ENCODE data around the gene CCSER1. TPM values are rescaled to one million over a fixed set of nuclear protein-coding genes. Genes with fewer than 3 reads are reported as not detected.

CCSER1 gene
- 8.4 TPM for total RNA-seq
- long read RNA-seq, partial matches to known transcripts: 0 of 4 reads
- long read RNA-seq, other reads (novel, unspliced or antisense): 4 of 4 reads

- H3K27me3 ChIP-seq (ENCODE audit: low read depth): no peaks in the 10 kb centered on the region
- TF ChIP-seq CTCF (IDR thresholded peaks at IDR 0.05): no peak
- ATAC-seq (peak; percentile 95 to 96), DNase-seq (peak; percentile 89)
- H3K4me3 ChIP-seq: peak within 1 kb of the TSS; percentile 65
- intact Hi-C loops (cut with DNase I): no loop called here
- H3K4me1 ChIP-seq: peaks cover 10% of the 10 kb centered on the region
- H3K27ac ChIP-seq: peak within 1 kb of the TSS; percentile 74
- H3K9me3 ChIP-seq: no peaks in the 10 kb centered on the region
- no peaks in the 10 kb centered on the region for H3K36me3 ChIP-seq
Observed at GRCh38 chr4:90127223-90127705, at the start of gene CCSER1. CCSER1 (plus strand) TSS chr4:90127394.

GRCh38 chr4:90078440-90078839, 48.8 kb upstream of the CCSER1 start:
- DNase-seq (no peak), ATAC-seq (no peak)
- Histone ChIP-seq H3K36me3 (no peaks in the 10 kb centered on the region), H3K9me3 (no peaks in the 10 kb centered on the region), H3K27ac (no peak overlapping the region), H3K27me3 (ENCODE audit: low read depth) (no peaks in the 10 kb centered on the region), H3K4me1 (no peaks in the 10 kb centered on the region), H3K4me3 (no peak overlapping the region)
- no peak for TF ChIP-seq CTCF (IDR thresholded peaks at IDR 0.05)
- intact Hi-C loops (cut with DNase I): no loop called here

GRCh38 chr4:90080116-90080515, 47.1 kb upstream of the CCSER1 start:
- TF ChIP-seq CTCF (IDR thresholded peaks at IDR 0.05): no peak
- ATAC-seq: no peak
- no peaks in the 10 kb centered on the region for H3K36me3 ChIP-seq
- intact Hi-C loops (cut with DNase I): no loop called here
- no peak overlapping the region for H3K27ac ChIP-seq
- H3K27me3 ChIP-seq (ENCODE audit: low read depth): no peaks in the 10 kb centered on the region
- H3K4me3 ChIP-seq: no peak overlapping the region
- no peak for DNase-seq
- no peaks in the 10 kb centered on the region for H3K9me3 ChIP-seq
- no peaks in the 10 kb centered on the region for H3K4me1 ChIP-seq

GRCh38 chr4:90081432-90082144, 45.6 kb upstream of the CCSER1 start:
- no peak for TF ChIP-seq CTCF (IDR thresholded peaks at IDR 0.05)
- no peaks in the 10 kb centered on the region for H3K9me3 ChIP-seq
- H3K4me1 ChIP-seq: no peaks in the 10 kb centered on the region
- no peak overlapping the region for H3K4me3 ChIP-seq
- intact Hi-C loops (cut with DNase I): no loop called here
- H3K27me3 ChIP-seq (ENCODE audit: low read depth): no peaks in the 10 kb centered on the region
- ATAC-seq: no peak
- H3K27ac ChIP-seq: no peak overlapping the region
- DNase-seq: no peak
- H3K36me3 ChIP-seq: no peaks in the 10 kb centered on the region

GRCh38 chr4:90082449-90082848, 44.7 kb upstream of the CCSER1 start:
- no peak for TF ChIP-seq CTCF (IDR thresholded peaks at IDR 0.05)
- no peak for DNase-seq

More at GRCh38 chr4:90082449-90082848, 44.7 kb upstream of the CCSER1 start:
- no peaks in the 10 kb centered on the region for H3K36me3 ChIP-seq
- no peak overlapping the region for H3K27ac ChIP-seq
- no peak overlapping the region for H3K4me3 ChIP-seq
- intact Hi-C loops (cut with DNase I): no loop called here
- no peaks in the 10 kb centered on the region for H3K27me3 ChIP-seq (ENCODE audit: low read depth)
- no peaks in the 10 kb centered on the region for H3K4me1 ChIP-seq
- H3K9me3 ChIP-seq: no peaks in the 10 kb centered on the region
- ATAC-seq: no peak
